Activated CD4-positive, alpha-beta T cell treated with anti-CD3 and anti-CD28 coated beads for 36 hours (primary cell): ENCODE data around the gene CCDC12. TPM values are rescaled to one million over a fixed set of nuclear protein-coding genes. Genes with fewer than 3 reads are reported as not detected.

Source experiments
- ATAC-seq: fragments of 200-7000 bp; cut with Tn5 transposase; one replicate; pipeline ENCODE4 v1.10.0; 2021; ENCODE audit warnings: mild to moderate bottlenecking, moderate library complexity
- CTCF ChIA-PET: fragments of 350-600 bp; sonication (Branson Sonifier 250); formaldehyde crosslinking; loops from one replicate; lab custom pipeline; 2021; ENCODE audit warnings: antibody characterized with exemption; lab: Charles Lee
- POLR2A ChIA-PET: fragments of 350-600 bp; sonication (Branson Sonifier 250); formaldehyde crosslinking; loops from one replicate; lab custom pipeline; 2021; ENCODE audit warnings: antibody characterized with exemption, inconsistent platforms; lab: Charles Lee
- DNase-seq: peaks from one replicate; pipeline ENCODE4 v3.0.0-alpha.2; 2020
- H3K27ac Mint-ChIP-seq: one replicate; pipeline ENCODE4 v1.8.0; 2021; ENCODE audit warnings: mixed read lengths
- H3K27me3 Mint-ChIP-seq: one replicate; pipeline ENCODE4 v1.8.0; 2021; ENCODE audit warnings: mixed read lengths
- H3K36me3 Mint-ChIP-seq: one replicate; pipeline ENCODE4 v1.8.0; 2021; ENCODE audit warnings: low read depth, mixed read lengths
- H3K4me1 Mint-ChIP-seq: one replicate; pipeline ENCODE4 v1.8.0; 2021; ENCODE audit warnings: mixed read lengths
- H3K4me3 Mint-ChIP-seq: one replicate; pipeline ENCODE4 v1.8.0; 2021; ENCODE audit warnings: mild to moderate bottlenecking, moderate library complexity, mixed read lengths
- H3K9me3 Mint-ChIP-seq: one replicate; pipeline ENCODE4 v1.8.0; 2021; ENCODE audit warnings: low read depth, mixed read lengths
- intact Hi-C, 2 experiments: fragments of 100-400 bp; cut with DNase I in 1 of 2; cut with micrococcal nuclease in 1 of 2; formaldehyde crosslinking; loops; one replicate each; pipeline versions ENCODE4 v1.14.2 to v1.15.1; 2022 to 2024; cut with DNase I, micrococcal nuclease
- total RNA-seq, 2 experiments: library from RNA; stranded (reverse); gene quantifications; one replicate each; pipeline ENCODE4 v1.2.3, GENCODE V29; 2021

CCDC12 gene
- total RNA-seq, 2 experiments from 2014 or later = 45.4 to 47.8 TPM

DNA sequence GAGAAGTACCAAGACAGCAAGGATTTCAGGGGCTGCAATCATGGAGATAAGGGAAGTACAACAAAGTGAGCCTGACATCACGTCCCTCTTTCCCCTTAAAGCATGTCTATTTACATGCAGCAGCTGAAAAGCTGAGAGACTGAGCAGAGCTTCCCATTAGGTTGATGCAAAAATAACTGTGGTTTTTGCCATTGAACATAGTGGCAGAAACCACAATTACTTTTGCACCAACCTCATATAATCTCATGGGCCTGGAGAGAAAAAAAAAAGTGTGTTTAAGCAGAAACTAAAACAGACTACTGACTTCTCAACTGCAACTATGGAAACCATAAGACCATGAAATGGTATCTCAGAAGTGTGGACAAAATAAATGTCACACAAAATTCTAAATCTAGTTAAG, 48.3 kb downstream of the CCDC12 start:
- Mint-ChIP-seq H3K4me3 (no peak overlapping the region), H3K36me3 (peaks cover 38% of the 10 kb centered on the region), H3K27ac (peak overlapping the region; percentile 4), H3K27me3 (no peaks in the 10 kb centered on the region), H3K9me3 (peaks cover 3% of the 10 kb centered on the region), H3K4me1 (peaks cover 52% of the 10 kb centered on the region)
- intact Hi-C loops = loop anchor here in 1 of 2 experiments (10.0 kb wide), 1 partner anchor 217 kb away; no protein-coding TSS in a partner anchor
- ATAC-seq = no peak
- CTCF ChIA-PET = interaction anchor here (0.6 to 0.7 kb wide), 2 partner anchors 183 to 452 kb away, joined by 3 read pairs; no protein-coding TSS in a partner anchor
- POLR2A ChIA-PET = no interaction called here
- DNase-seq = no peak

DNA sequence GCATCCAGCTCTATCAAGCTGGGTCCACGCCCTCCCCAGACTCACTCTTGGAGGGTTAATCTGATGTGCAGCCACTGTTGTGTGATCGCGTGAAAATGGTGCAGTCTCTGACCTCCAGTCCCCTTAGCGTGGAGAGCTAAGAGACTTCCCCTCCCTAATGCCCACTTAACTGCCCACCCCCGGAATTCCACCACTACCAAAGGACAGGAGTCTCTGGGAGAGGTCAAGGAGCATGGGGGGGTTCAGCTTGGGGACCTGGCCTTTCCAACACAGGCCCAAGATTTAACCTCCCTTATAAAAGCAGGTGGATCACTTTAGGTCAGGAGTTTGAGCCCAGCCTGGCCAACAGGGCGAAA, 48.8 kb downstream of the CCDC12 start:
- peaks cover 52% of the 10 kb centered on the region for H3K4me1 Mint-ChIP-seq
- ATAC-seq (no peak), DNase-seq (no peak)
- H3K36me3 Mint-ChIP-seq = peaks cover 43% of the 10 kb centered on the region
- no peak overlapping the region for H3K4me3 Mint-ChIP-seq
- H3K27me3 Mint-ChIP-seq = no peaks in the 10 kb centered on the region
- peaks cover 3% of the 10 kb centered on the region for H3K9me3 Mint-ChIP-seq
- peak overlapping the region; percentile 55 for H3K27ac Mint-ChIP-seq
- intact Hi-C loops = loop anchor here in 1 of 2 experiments (10.0 kb wide), 1 partner anchor 217 kb away; no protein-coding TSS in a partner anchor
- ChIA-PET POLR2A (no interaction called here), CTCF (interaction anchor here (0.6 to 0.7 kb wide), 2 partner anchors 184 to 453 kb away, joined by 3 read pairs; no protein-coding TSS in a partner anchor)

DNA sequence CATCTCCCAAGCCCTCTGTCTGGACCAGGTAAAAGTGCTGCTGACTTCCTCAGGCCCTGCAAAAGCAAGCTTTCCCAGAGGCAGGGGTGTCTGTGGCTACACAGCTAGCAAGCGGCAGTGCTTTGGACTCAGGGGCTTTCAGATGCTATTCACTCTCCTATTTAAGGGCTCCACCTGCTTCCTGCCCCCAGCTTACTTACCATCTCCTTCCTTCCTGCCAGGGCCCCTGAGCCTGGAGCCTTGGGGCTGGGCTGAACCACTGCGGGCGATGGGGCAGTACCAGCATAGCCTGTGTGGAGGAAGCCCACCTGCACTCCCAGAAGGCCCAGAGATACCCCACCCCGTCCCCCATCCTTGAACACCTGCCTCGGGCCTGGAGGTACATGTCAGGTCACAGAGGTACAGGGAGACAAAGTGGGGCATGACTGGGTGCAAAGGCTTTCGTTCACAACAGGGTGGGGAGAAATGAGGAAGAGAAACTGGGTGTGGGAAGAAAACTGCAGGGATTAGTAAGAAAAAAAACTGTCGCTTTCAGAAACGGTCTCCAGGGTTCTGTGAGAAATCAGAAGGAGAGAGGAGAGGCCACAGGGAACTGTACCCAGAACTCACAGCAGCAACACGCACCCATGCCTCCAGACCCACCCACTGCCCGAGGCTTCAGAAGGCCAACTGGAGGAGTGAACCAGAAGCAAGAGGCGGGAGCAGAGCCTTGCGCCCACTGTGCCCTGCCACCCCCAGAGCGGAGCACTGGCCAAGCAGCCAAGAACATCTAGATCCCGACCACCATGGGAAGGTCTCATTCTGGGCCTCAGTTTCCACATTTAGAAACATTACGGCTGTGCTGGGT, 49.5 kb downstream of the CCDC12 start:
- H3K4me1 Mint-ChIP-seq = peaks cover 46% of the 10 kb centered on the region
- ChIA-PET CTCF (no interaction called here), POLR2A (no interaction called here)
- H3K9me3 Mint-ChIP-seq = peaks cover 3% of the 10 kb centered on the region
- intact Hi-C loops = loop anchor here in 1 of 2 experiments (10.0 kb wide), 1 partner anchor 218 kb away; no protein-coding TSS in a partner anchor
- ATAC-seq (peak; percentile 73), DNase-seq (no peak)
- peaks cover 49% of the 10 kb centered on the region for H3K36me3 Mint-ChIP-seq
- no peaks in the 10 kb centered on the region for H3K27me3 Mint-ChIP-seq
- peak overlapping the region; percentile 55 for H3K27ac Mint-ChIP-seq
- H3K4me3 Mint-ChIP-seq = no peak overlapping the region

DNA sequence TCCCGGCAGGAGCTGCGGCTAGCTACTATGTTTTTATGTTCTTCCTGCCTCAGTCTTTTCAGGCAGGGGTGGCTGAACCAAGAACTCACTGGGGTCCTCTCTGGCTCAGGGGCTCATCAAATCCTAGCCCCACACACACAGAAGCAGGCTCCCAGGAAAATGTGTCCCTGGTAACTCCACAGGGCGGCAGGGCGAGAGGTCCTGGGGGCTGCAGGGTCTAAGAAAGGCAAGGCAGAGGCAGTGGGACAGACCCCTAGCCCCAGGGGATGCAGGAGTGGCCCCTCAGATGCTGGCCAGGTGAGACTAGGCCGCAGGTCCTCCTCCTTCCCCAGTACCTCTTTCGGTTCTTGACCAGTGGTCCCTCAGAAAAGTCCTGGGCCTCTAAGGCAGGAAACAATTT, 50.1 kb downstream of the CCDC12 start:
- CTCF ChIA-PET = interaction anchor here (0.9 kb wide), 1 partner anchor 33 kb away, joined by 3 read pairs; no protein-coding TSS in a partner anchor

DNA sequence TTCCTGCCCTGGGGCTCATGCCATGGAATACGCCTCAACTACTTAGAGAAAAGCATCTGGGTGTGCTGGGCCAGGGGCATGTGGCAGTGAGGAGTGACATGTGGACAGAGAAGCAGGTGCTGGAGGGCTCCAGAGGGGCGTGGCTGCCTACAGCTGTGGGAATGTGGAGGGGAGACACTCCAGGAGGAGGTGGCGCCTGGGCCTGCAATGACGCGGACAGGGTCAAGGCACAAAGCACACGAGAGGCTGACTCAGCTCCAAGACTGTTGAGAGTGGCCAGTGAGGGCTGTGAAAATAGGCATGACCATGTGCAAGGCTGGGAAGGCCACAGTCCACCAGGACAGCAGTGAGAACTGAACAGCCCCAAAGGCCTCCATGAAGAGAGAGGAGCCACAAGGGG, 50.5 kb downstream of the CCDC12 start:
- ATAC-seq (no peak), DNase-seq (no peak)
- Mint-ChIP-seq H3K9me3 (peaks cover 3% of the 10 kb centered on the region), H3K27me3 (no peaks in the 10 kb centered on the region), H3K4me1 (peaks cover 37% of the 10 kb centered on the region), H3K36me3 (peaks cover 53% of the 10 kb centered on the region), H3K27ac (peak overlapping the region; percentile 47), H3K4me3 (no peak overlapping the region)
- intact Hi-C loops = loop anchor here in 1 of 2 experiments (10.0 kb wide), 1 partner anchor 219 kb away; no protein-coding TSS in a partner anchor
- POLR2A ChIA-PET = interaction anchor here (0.6 kb wide), 1 partner anchor 45 kb away, joined by 3 read pairs; no protein-coding TSS in a partner anchor
- CTCF ChIA-PET = interaction anchor here (0.9 kb wide), 1 partner anchor 33 kb away, joined by 3 read pairs; no protein-coding TSS in a partner anchor

More for the DNA sequence above, 50.1 kb downstream of the CCDC12 start:
- no peaks in the 10 kb centered on the region for H3K27me3 Mint-ChIP-seq
- DNase-seq (no peak), ATAC-seq (no peak)
- peaks cover 3% of the 10 kb centered on the region for H3K9me3 Mint-ChIP-seq
- H3K27ac Mint-ChIP-seq = no peak overlapping the region
- intact Hi-C loops = loop anchor here in 1 of 2 experiments (10.0 kb wide), 1 partner anchor 218 kb away; no protein-coding TSS in a partner anchor
- H3K4me1 Mint-ChIP-seq = peaks cover 39% of the 10 kb centered on the region
- POLR2A ChIA-PET = interaction anchor here (0.6 kb wide), 1 partner anchor 46 kb away, joined by 3 read pairs; no protein-coding TSS in a partner anchor
- no peak overlapping the region for H3K4me3 Mint-ChIP-seq
- H3K36me3 Mint-ChIP-seq = peaks cover 50% of the 10 kb centered on the region

DNA sequence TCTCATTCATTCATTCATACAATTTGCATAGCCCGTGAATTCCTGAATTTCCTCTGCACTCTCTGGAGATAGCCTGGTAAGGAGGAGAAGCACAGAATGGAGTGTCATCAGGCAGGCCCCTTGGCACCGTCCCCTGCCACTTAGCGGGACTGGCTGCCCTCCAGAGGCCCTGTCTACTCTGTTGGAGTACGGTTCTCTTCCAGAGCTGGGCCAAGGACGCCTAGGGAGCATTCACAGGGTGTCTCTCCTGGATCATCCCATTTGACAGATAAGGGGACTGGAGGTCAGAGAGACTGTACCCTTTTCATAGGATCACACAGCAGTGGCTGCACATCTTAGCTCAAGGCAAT, 51.0 kb downstream of the CCDC12 start:
- CTCF ChIA-PET = interaction anchor here (0.9 kb wide), 1 partner anchor 34 kb away, joined by 3 read pairs; no protein-coding TSS in a partner anchor
- Mint-ChIP-seq H3K4me1 (peaks cover 32% of the 10 kb centered on the region), H3K4me3 (no peak overlapping the region), H3K27me3 (no peaks in the 10 kb centered on the region), H3K36me3 (peaks cover 56% of the 10 kb centered on the region), H3K27ac (peak overlapping the region; percentile 13), H3K9me3 (peaks cover 3% of the 10 kb centered on the region)
- no peak for ATAC-seq
- DNase-seq = no peak
- POLR2A ChIA-PET = no interaction called here
- intact Hi-C loops = loop anchor here in 1 of 2 experiments (2.0 to 10.0 kb wide), 2 partner anchors 73 to 219 kb away; no protein-coding TSS in a partner anchor

DNA sequence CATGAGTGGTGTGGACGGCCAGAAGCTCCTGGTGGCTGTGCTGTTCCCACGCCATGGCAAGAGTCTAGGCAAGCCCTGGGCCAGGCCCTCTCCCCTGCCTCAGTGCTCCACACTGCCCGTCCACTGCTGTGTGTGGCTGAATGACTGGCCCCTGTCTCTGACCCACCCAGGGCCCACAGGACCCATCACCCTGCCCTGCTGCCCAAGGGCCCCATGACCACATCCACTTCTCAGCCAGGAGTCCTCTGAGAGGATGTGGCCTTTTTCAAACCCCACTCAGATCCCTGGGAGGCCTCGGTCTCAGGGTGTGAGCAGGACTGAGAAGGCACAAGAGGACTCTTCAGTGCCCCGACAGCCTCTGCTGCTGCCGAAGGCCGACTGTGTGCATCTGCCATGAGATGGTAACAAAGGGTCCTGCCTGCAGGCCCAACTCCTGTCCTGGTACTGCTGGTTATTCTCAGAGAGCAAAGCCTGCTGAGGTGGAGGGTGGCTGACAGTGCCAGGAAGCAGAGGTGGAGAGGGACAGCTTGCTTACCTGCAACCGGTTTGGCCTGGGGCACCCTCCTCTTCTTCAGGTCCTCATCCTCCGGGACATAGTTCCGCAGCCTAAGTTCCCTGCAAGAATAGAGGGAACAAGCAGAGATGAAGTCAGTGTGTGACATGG, 51.5 kb downstream of the CCDC12 start:
- ChIA-PET POLR2A (no interaction called here), CTCF (interaction anchor here (1.8 to 2.5 kb wide), 3 partner anchors 16 to 63 kb away, joined by 4 to 10 read pairs (median 7); no protein-coding TSS in a partner anchor)
- intact Hi-C loops = loop anchor here in 1 of 2 experiments (2.0 to 10.0 kb wide), 2 partner anchors 74 to 220 kb away; no protein-coding TSS in a partner anchor
- Mint-ChIP-seq H3K4me1 (peaks cover 28% of the 10 kb centered on the region), H3K4me3 (no peak overlapping the region), H3K27me3 (no peaks in the 10 kb centered on the region), H3K9me3 (peaks cover 3% of the 10 kb centered on the region), H3K27ac (peak overlapping the region; percentile 13), H3K36me3 (peaks cover 59% of the 10 kb centered on the region)
- DNase-seq = no peak
- no peak for ATAC-seq

DNA sequence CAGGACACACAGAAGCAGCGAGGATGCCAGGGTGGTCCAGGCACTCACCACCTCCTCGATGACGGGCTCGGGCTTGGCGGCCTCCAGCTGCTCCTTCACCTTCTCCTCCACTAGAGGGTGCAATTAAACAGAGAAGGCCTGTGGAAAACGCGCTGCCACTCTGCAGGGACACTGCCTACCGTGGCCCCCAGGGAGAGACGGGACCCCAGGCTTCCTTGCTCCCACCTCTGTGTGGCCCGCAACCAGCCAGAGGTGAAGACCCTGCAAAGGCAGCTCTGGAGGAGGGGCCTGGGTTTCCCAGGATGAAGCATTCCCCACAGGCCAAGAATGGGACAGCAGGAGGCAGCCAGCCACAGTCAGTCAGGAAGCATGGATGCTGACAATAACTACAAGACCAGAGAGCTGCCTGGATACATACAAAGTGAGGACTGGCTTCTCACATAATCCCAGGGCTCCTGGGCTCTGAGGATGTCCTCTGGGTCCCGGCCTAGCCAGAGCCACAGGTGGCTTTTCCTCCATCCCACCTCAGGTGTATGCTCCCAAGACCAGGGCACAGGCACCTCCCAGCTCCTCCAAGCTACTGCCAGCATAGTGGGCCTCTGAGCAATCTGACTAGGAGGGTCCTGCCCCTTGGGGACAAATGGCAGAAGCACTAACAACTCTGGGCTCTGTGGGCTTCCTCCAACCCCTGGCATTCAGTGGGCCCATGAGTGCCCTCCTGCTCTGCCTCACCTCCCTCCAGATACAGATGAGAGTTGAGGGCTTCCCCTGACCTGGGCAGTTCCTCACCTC, 52.8 kb downstream of the CCDC12 start:
- CTCF ChIA-PET = interaction anchor here (0.5 to 2.5 kb wide), 14 partner anchors 11 to 516 kb away, joined by 3 to 10 read pairs (median 4); no protein-coding TSS in a partner anchor
- Mint-ChIP-seq H3K4me3 (no peak overlapping the region), H3K4me1 (peaks cover 20% of the 10 kb centered on the region), H3K27me3 (no peaks in the 10 kb centered on the region), H3K9me3 (peaks cover 3% of the 10 kb centered on the region), H3K36me3 (peaks cover 61% of the 10 kb centered on the region), H3K27ac (no peak overlapping the region)
- peak; percentile 65 for DNase-seq
- intact Hi-C loops = loop anchor here (1.0 to 10.0 kb wide), 4 partner anchors 75 to 401 kb away; no protein-coding TSS in a partner anchor
- POLR2A ChIA-PET = interaction anchor here (0.5 kb wide), 1 partner anchor 74 kb away, joined by 3 read pairs; no protein-coding TSS in a partner anchor
- peak; percentile 55 for ATAC-seq

DNA sequence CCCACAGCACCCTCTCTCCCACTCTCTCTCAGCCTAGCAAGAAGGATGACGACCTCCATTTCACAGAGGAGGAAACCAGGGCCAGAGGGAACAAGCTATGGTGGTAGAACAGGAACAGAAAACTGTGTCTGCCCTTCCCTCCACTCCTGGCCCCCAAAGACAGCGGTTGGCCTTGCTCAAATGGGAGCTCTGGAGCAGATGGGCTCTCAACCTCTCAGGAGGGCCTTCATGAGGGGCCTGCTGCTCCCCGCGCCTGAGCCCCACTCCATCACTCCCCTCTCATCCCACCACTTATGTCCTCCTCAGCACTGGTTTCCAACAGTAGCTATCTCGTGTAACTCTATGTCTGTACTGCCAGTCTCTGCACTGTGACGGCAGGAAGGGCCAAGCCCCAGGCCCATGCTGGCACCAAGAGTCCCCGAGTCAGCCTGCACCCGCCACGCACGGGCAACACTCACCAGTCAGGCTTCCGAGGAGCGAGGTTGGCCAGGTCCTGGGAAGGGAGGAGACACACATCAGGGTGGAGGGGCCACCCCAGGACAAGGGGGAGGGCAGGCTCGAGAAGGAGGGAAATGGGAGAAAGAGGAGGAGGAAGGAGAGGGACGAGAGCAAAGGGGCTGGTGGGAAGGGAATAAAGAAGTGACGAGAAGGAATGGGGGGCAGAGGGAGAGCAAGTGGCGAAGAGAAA, 53.5 kb downstream of the CCDC12 start:
- H3K4me1 Mint-ChIP-seq = peaks cover 14% of the 10 kb centered on the region
- no peak overlapping the region for H3K27ac Mint-ChIP-seq
- ChIA-PET CTCF (interaction anchor here (0.6 to 2.5 kb wide), 13 partner anchors 8 to 515 kb away, joined by 3 to 10 read pairs (median 4); no protein-coding TSS in a partner anchor), POLR2A (interaction anchor here (0.5 kb wide), 1 partner anchor 75 kb away, joined by 3 read pairs; no protein-coding TSS in a partner anchor)
- H3K36me3 Mint-ChIP-seq = peaks cover 61% of the 10 kb centered on the region
- intact Hi-C loops = loop anchor here (1.0 to 10.0 kb wide), 3 partner anchors 75 to 402 kb away; no protein-coding TSS in a partner anchor
- ATAC-seq = no peak
- H3K4me3 Mint-ChIP-seq = no peak overlapping the region
- H3K9me3 Mint-ChIP-seq = no peaks in the 10 kb centered on the region
- no peak for DNase-seq
- no peaks in the 10 kb centered on the region for H3K27me3 Mint-ChIP-seq
